IPS-11a (cell line): ENCODE data around the gene GOLGA8N.
"Not testable (repeated sequence)": the region's sequence is repeated elsewhere in the genome, so short reads cannot be mapped to it uniquely, and the experiment has no call there.

Experiments used
- H3K4me3 ChIP-seq: one replicate; pipeline ENCODE4 v1.5.1; 2013; ENCODE audit warnings: low read depth, low read length, control low read depth

The GOLGA8N gene

GRCh38 chr15:32593151-32593550 is at the start of gene GOLGA8N:
Gene GOLGA8N, plus strand, starts transcription at chr15:32593456.
- not testable (repeated sequence) for H3K4me3 ChIP-seq

DNA sequence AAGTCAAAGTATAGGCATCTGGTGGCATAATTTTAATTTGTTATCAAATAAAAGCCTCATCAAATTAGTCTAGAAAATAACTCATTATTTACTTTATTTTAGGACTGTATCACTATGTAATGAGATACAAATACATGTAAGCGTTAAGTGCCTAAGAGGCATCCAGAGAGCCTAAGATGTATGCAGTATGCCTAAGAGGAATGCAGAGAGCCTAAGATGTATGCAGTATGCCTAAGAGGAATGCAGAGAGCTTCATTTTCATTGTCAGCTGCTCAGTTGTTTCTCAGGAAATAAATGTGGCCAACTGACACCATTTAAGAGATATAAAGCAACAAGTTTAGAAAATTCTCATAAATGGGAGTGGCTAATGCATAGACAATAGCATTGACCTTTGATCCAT is 49.8 kb upstream of the GOLGA8N start:
- H3K4me3 ChIP-seq = not testable (repeated sequence)

- H3K4me3 ChIP-seq = not testable (repeated sequence)
These were observed 48.1 kb upstream of the GOLGA8N start for GRCh38 chr15:32545129-32545528.

GRCh38 chr15:32554587-32554986 is 38.7 kb upstream of the GOLGA8N start:
- not testable (repeated sequence) for H3K4me3 ChIP-seq

DNA sequence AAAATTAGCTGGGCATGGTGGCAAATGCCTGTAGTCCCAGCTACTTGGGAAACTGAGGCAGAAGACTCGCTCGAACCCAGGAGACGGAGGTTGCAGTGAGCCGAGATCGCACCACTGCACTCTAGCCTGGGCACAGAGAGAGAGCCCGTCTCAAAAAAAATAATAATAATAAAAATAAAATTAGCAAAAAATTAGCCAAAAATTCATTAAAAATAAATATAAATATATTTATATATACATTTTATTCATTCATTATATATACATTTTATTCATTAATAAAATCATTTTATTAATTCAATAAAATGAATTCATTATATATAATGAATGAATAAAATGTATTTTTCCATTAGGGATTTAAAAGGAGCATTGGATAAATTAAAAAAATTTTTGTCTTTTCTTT is 31.1 kb upstream of the GOLGA8N start:
- not testable (repeated sequence) for H3K4me3 ChIP-seq

GRCh38 chr15:32568988-32569387 is 24.3 kb upstream of the GOLGA8N start:
- H3K4me3 ChIP-seq = not testable (repeated sequence)

DNA sequence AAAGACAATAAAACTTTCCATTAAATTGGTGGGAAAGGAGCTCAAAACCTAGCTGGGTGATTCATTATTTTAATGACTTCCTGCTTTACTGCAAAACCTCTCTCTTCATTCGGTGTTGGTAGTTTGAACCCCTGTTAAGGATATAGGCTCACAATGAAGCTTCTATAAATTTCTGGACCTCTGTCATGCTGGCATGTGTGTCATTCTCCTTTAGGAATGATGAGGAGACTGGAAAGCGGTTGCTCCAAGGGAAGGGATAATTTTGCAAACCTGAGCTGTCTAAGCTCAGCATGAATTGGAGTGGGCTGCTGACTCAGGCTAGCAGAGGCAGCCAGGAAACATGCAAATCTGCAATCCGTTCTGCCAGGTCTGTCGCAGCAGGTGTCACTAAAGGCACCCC is 14.8 kb upstream of the GOLGA8N start:
- not testable (repeated sequence) for H3K4me3 ChIP-seq

DNA sequence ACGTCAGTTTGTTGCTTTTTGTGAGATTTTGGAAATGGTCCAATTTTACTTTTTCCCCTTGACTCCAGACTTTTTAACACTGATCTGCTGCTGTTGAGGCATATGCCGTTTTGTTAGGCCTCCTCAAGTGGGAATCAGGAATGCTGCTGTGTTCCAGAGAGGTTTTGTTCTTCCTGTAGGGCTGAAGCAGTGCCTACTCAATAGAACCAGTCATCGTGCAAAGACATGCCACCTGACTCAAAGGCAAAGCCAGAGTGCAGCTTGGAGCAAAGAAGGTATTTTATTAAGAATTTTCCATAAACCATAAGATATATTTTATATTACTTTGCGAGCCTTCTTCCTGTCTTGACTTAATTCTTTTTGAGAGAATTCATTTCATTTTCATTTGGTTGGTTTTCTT is 7.4 kb upstream of the GOLGA8N start:
- not testable (repeated sequence) for H3K4me3 ChIP-seq

GRCh38 chr15:32609518-32609917 is 16.3 kb downstream of the GOLGA8N start:
- not testable (repeated sequence) for H3K4me3 ChIP-seq

DNA sequence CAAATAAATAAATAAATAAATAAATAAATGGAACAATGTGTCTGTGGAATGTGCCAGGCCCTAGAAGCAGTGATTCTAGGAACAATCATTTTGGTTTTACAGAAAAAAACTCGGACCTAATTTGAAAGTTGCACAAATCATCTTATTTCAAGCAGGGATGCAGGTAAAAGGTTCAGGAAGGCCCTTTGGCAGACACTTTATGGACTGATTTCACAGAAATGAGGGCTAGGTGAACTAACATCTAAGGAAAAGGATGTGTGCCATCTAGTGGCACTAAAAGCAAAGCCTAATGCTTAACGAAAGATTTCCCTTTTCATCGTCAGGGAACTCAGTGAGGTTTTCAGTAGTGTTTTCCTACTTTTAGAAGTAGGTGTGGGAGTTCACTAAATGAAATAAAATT is 17.5 kb downstream of the GOLGA8N start:
- not testable (repeated sequence) for H3K4me3 ChIP-seq

DNA sequence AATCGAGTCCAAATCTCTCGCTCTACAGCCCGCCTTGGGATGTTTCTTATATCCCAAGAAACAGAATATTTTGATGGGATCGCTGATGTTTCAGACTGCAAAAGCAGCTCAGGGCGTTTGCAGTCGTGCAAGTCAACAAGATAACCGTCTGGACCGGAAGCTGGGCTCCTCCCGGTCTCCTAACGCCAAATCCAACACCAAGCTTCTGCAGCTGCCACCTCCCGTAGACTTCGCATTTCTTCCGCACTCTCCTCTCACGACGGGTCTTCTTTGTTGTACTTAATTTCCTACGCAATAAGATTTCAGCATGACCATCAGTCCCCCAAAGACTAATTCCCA is 21.4 kb downstream of the GOLGA8N start:
- H3K4me3 ChIP-seq = peak overlapping the region; percentile 71

- peak within 1 kb of the TSS; percentile 71 for H3K4me3 ChIP-seq
These were observed 22.0 kb downstream of the GOLGA8N start, which contains the start of gene ARHGAP11A for GRCh38 chr15:32615051-32615870. Gene ARHGAP11A, plus strand, starts transcription at chr15:32615504. Its CDS starts 708 bp downstream, at chr15:32616212.

DNA sequence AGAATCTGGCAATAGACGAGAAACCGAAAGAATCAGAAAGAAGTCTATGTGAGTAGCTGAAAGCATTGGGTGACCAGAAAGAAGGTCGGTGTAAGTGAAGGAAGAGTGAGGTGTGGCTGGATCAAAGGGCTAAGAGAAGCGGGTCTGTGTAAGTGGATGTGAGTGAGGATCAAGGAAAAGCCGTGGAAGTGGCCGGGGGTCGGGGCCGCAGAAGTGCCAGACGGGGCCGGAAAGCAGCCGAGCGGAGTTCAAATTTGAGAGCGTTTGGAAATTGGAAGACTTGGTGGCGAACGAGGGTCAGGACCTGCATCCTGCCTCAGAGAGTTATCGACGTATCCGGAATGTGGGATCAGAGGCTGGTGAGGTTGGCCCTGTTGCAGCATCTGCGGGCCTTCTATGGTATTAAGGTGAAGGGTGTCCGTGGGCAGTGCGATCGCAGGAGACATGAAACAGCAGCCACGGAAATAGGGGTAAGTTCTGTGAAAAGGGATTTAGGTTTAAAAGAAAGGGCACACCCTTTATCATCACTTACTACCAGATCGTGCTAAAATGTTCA is 22.7 kb downstream of the GOLGA8N start:
- peak overlapping the region; percentile 71 for H3K4me3 ChIP-seq

GRCh38 chr15:32636410-32636809 is 43.2 kb downstream of the GOLGA8N start:
- no peak overlapping the region for H3K4me3 ChIP-seq

- no peak overlapping the region for H3K4me3 ChIP-seq
These were observed 43.8 kb downstream of the GOLGA8N start for GRCh38 chr15:32636908-32637567.

- no peak overlapping the region for H3K4me3 ChIP-seq
These were observed 44.4 kb downstream of the GOLGA8N start for GRCh38 chr15:32637704-32638103.

- H3K4me3 ChIP-seq = peak within 1 kb of the TSS; percentile 17
These were observed 48.3 kb downstream of the GOLGA8N start, which contains the start of gene SCG5 for GRCh38 chr15:32641517-32642059. Gene SCG5, plus strand, starts transcription at chr15:32641710. Its CDS starts 1,883 bp downstream, at chr15:32643593.

DNA sequence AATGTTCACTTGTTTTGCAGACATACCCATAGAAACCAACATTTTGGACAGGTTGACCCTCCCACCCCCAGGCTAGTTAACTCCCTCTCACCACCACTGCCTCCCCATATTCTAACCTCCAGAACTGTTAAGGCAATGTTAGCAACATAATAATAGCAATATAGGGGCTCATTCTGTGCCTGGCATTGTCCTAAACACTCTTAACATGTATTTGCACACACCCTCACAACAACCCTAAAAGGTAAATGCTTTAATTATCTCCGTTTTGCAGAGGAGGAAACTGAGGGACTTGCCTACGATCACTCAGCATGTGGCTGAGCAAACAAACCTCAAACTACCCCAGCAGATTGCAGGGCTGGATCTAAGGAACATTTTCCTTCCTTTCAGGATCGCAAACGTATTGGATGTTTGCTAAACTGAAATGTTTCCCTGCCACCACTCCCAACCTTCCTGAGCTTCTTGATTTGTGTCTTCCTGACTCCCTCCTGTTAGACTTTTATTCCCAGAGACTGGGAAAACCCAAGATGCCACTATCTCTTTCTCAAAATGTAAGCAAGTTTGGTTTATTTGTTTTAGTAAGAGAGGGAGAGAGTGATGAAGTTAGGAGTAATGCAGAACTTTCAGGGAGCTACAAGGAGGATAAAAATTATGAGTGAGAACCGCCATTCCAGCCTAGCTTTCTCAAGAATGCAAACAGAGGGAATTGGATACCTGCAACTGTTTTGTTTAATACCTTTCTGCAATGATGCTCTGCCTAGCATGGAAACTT is 49.6 kb downstream of the GOLGA8N start:
- H3K4me3 ChIP-seq = no peak overlapping the region

DNA sequence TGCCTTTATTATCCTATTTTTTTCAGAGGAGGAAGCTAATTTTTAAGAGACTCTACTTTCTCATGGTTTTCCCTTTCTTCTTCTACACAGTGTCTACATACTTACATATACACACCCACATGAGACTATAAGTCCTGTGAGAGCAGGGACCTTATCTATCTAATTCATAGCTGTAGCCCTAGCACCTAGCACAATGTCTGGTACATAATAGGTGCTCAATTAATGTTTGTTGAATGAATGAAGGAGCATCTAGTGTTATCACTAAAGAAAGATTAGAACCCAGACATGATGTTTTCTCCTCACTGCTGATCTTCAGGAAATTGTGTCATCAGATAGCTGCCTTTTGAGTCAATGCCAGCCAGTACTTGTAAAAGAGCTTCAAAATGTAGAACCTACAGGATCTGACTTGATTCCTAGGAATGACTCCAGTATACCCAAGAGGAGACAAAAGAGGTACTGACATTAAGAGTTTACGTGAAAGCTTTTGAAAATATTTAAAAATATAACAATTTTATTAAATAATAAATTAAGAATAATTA is 50.7 kb downstream of the GOLGA8N start:
- H3K4me3 ChIP-seq = no peak overlapping the region

DNA sequence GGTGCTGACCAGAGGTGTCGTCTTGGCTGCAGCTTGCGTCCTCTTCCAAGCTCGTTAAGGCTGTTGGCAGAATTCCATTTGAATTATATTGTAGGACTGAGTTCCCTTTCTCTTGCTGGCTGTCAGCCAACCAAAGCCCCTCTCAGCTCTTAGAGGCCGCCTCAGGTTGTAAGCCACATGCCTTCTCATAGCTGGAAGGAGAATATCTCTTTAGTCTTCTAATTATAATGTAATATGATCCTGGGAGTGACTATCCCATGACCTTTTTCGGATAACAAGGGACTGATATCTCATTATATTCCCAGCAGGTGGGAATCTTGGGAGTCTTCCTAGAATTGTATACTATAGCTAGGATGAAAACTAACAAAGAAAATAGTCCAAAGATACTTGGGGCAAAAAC is 53.0 kb downstream of the GOLGA8N start:
- no peak overlapping the region for H3K4me3 ChIP-seq

GRCh38 chr15:32649342-32649741 is 56.1 kb downstream of the GOLGA8N start:
- H3K4me3 ChIP-seq = no peak overlapping the region
